Testis (tissue), 3 donors: Measurements from ENCODE around the gene TMEM185B. TPM values are rescaled to one million over a fixed set of nuclear protein-coding genes. Genes with fewer than 3 reads are reported as not detected.
"Not testable (repeated sequence)": the region's sequence is repeated elsewhere in the genome, so short reads cannot be mapped to it uniquely, and the experiment has no call there.

Experiments
- DNase-seq: peaks from one replicate; pipeline ENCODE4 v3.0.0-alpha.2; 2019
- H3K27ac ChIP-seq, 2 donors: fragments of 200-600 bp; sonication (generic); one replicate each; pipeline ENCODE4 v1.5.1; 2019
- H3K27me3 ChIP-seq: fragments of 200-600 bp; sonication (generic); one replicate; pipeline ENCODE4 v1.5.1; 2019
- H3K36me3 ChIP-seq: fragments of 200-600 bp; sonication (generic); one replicate; pipeline ENCODE4 v1.5.1; 2017; ENCODE audit warnings: low read depth; ENCODE audit errors: missing control alignments
- H3K4me1 ChIP-seq: fragments of 200-600 bp; sonication (generic); one replicate; pipeline ENCODE4 v1.5.1; 2019
- H3K4me3 ChIP-seq, 2 donors: fragments of 200-600 bp; sonication (generic); one replicate each; pipeline ENCODE4 v1.5.1; 2017 to 2019
- H3K9me3 ChIP-seq: fragments of 200-600 bp; sonication (generic); one replicate; pipeline ENCODE4 v1.5.1; 2017
- POLR2A ChIP-seq: fragments of 450-650 bp; IDR thresholded peaks from one replicate; pipeline ENCODE4 v1.6.1; 2017; ENCODE audit warnings: antibody characterized with exemption, mild to moderate bottlenecking, moderate library complexity
- WGBS, 2 donors: methylation state at CpG; one replicate each; pipeline ENCODE4 v1.1.5; 2018; 5-methylcytosine and 5-hydroxymethylcytosine counted together
- intact Hi-C: fragments of 100-400 bp; cut with DNase I; formaldehyde crosslinking; loops from one replicate; pipeline ENCODE4 v1.15.1; 2023; ENCODE audit warnings: low total_unique reads
- polyA plus RNA-seq: library from polyadenylated mRNA; stranded (reverse); fragments of 350-450 nt; fragmentation: Illumina TruSeq; extraction: RNeasy Lipid Tissue Mini Kit (QIAGEN cat#74804); gene quantifications from one replicate; pipeline ENCODE4 v1.2.3, GENCODE V29; 2014; ENCODE audit warnings: low read depth, low replicate concordance; ENCODE audit not compliant: insufficient read depth
- total RNA-seq, 2 donors: library from RNA; depleted of rRNA; stranded (reverse); fragments of >200 nt; gene quantifications; one replicate each; pipeline ENCODE4 v1.2.3, GENCODE V29; 2016
- TF ChIP-seq, protein P1 (sequence below), 3 experiments: fragments of 450-650 bp in 2 of 3; fragments of 200-600 bp in 1 of 3; sonication (generic) in 1 of 3; IDR thresholded peaks; one replicate each; pipeline ENCODE4 v1.5.1; 2016 to 2019; ENCODE audit warnings: antibody characterized with exemption in 3 of 3, mild to moderate bottlenecking in 2 of 3, moderate library complexity in 1 of 3

Gene TMEM185B
- total and polyA plus RNA-seq, 3 donors from 2014 or later, result 41.2 to 72.5 (median 63.4) TPM

DNA sequence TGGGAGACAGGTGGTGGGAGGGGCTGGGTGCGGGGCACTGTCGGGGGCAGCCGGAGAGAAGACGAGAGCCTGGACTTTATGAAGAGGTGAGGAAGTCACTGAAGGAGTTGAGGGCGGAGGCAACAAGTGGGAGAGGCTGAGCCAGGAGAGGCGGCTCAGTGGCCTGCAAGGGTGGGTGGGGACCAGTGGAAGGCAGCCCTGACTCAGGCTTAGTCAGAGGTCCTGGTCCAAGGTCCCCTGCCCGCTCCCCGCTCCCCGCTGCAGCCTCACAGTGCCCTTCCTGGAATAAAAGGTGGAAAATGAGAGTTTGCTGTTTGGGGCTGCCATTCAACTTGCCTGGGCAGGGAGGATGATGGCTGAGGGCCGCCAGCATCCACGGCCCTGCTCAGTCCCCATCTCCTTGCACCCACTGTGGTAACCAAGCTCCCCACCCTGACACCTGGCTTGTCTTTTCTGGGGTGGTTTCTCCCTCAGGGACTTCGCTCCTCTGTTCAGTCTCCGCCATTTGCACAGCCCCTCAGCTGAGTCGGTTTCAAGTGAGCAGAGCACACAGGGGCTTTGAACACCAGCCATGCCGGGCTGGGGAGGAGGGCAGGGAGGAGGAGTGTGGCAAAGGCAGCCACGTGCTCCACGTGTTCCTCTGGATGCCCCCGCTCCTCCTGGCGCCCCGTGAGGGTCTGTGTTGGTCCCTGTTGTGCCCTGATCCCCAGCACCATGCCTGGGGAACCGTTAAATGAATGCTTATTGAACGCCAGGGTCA is 15.7 kb upstream of the TMEM185B start:
- no peaks in the 10 kb centered on the region for H3K9me3 ChIP-seq
- intact Hi-C loops, result no loop called here
- peaks cover 5% of the 10 kb centered on the region for H3K4me1 ChIP-seq
- H3K27me3 ChIP-seq, result no peaks in the 10 kb centered on the region
- WGBS, 2 donors, result 73 to 90% methylated on average over 21 to 22 of the region's 22 CpGs
- H3K27ac ChIP-seq, result peak overlapping the region in 1 of 2 donors; percentile 35
- TF ChIP-seq, protein P1, sequence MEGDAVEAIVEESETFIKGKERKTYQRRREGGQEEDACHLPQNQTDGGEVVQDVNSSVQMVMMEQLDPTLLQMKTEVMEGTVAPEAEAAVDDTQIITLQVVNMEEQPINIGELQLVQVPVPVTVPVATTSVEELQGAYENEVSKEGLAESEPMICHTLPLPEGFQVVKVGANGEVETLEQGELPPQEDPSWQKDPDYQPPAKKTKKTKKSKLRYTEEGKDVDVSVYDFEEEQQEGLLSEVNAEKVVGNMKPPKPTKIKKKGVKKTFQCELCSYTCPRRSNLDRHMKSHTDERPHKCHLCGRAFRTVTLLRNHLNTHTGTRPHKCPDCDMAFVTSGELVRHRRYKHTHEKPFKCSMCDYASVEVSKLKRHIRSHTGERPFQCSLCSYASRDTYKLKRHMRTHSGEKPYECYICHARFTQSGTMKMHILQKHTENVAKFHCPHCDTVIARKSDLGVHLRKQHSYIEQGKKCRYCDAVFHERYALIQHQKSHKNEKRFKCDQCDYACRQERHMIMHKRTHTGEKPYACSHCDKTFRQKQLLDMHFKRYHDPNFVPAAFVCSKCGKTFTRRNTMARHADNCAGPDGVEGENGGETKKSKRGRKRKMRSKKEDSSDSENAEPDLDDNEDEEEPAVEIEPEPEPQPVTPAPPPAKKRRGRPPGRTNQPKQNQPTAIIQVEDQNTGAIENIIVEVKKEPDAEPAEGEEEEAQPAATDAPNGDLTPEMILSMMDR (IDR thresholded peaks at IDR 0.05), result no peak
- no peak for TF ChIP-seq POLR2A
- no peak overlapping the region for H3K4me3 ChIP-seq
- H3K36me3 ChIP-seq, result no peaks in the 10 kb centered on the region
- no peak for DNase-seq

DNA sequence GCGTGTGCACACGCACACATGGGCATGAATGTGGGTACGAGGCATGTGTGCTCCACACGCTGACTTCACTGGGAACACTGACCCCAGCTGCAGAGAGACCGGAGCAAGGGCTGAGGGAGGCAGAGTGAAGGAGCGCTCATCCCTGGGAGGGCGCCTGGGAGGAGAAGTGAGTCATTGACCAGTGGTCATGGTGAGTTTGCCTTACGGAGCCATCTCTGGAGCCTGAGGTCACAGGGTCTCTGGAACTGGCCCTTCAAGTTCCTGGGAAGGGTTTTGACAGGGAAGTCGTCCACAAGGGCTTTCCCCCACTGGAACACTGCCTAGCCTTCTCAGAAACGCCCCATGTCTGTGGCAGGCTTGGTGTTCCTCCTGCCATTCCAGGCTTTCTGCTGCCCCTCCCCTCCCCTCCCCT is 14.3 kb upstream of the TMEM185B start:
- Histone ChIP-seq H3K36me3 (no peaks in the 10 kb centered on the region), H3K4me3 (no peak overlapping the region), H3K9me3 (no peaks in the 10 kb centered on the region), H3K4me1 (peaks cover 5% of the 10 kb centered on the region), H3K27me3 (no peaks in the 10 kb centered on the region), H3K27ac (no peak overlapping the region)
- no peak for TF ChIP-seq POLR2A
- TF ChIP-seq, protein P1 (IDR thresholded peaks at IDR 0.05), result no peak
- DNase-seq, result no peak
- WGBS, 2 donors, result 85 to 87% methylated on average over 10 of the region's 10 CpGs
- intact Hi-C loops, result no loop called here

- Histone ChIP-seq H3K4me3 (no peak overlapping the region), H3K27ac (no peak overlapping the region), H3K36me3 (no peaks in the 10 kb centered on the region), H3K9me3 (no peaks in the 10 kb centered on the region), H3K27me3 (no peaks in the 10 kb centered on the region), H3K4me1 (peaks cover 8% of the 10 kb centered on the region)
- intact Hi-C loops, result no loop called here
- TF ChIP-seq, protein P1 (IDR thresholded peaks at IDR 0.05), result no peak
- no peak for TF ChIP-seq POLR2A
- WGBS, 2 donors, result 75 to 94% methylated on average over 3 to 5 of the region's 5 CpGs
- no peak for DNase-seq
These were observed 13.6 kb upstream of the TMEM185B start for GRCh38 chr2:120236791-120237190.

GRCh38 chr2:120236316-120236715 is 13.1 kb upstream of the TMEM185B start:
- intact Hi-C loops, result no loop called here
- peaks cover 11% of the 10 kb centered on the region for H3K4me1 ChIP-seq
- H3K27me3 ChIP-seq, result no peaks in the 10 kb centered on the region
- no peak overlapping the region for H3K4me3 ChIP-seq
- TF ChIP-seq POLR2A, result no peak
- TF ChIP-seq, protein P1 (IDR thresholded peaks at IDR 0.05), result no peak
- H3K27ac ChIP-seq, result no peak overlapping the region
- DNase-seq, result no peak
- no peaks in the 10 kb centered on the region for H3K9me3 ChIP-seq
- 76 to 83% methylated on average over 3 to 10 of the region's 10 CpGs for WGBS, 2 donors
- H3K36me3 ChIP-seq, result no peaks in the 10 kb centered on the region

DNA sequence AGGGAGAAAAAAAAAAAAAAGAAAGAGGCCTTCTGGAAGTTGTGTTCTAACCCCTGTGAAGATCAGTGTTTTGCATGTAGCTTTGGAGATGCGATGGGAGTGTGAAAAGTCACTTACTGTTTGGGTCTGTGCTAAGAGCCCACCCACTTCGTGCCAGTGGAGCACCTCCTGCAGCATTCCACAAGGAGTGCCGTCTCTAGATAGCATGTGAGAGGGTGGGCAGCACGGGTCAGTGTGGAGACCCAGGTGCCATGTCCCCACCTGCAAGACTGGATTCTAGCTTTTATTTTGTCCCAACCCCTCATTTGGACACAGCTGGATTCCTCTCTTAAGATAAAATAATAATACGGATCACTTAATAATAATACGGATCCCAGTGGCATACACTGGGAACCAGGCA is 12.5 kb upstream of the TMEM185B start:
- DNase-seq, result no peak
- intact Hi-C loops, result no loop called here
- Histone ChIP-seq H3K36me3 (no peaks in the 10 kb centered on the region), H3K4me1 (peaks cover 11% of the 10 kb centered on the region), H3K27me3 (no peaks in the 10 kb centered on the region), H3K9me3 (no peaks in the 10 kb centered on the region), H3K4me3 (no peak overlapping the region), H3K27ac (no peak overlapping the region)
- TF ChIP-seq, protein P1 (IDR thresholded peaks at IDR 0.05), result no peak
- no peak for TF ChIP-seq POLR2A
- WGBS, 2 donors, result 87 to 97% methylated on average over 6 of the region's 6 CpGs

DNA sequence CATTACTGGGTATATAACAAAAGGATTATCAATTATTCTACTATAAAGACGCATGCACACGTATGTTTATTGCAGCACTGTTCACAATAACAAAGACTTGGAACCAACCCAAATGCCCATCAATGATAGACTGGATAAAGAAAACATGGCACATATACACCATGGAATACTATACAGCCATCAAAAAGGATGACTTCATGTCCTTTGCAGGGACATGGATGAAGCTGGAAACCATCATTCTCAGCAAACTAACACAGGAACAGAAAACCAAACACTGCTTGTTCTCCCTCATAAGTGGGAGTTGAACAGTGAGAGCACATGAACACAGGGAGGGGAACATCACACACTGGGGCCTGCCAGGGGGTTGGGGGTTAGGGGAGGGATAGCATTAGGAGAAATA is 12.0 kb upstream of the TMEM185B start:
- intact Hi-C loops, H3K27ac ChIP-seq, H3K9me3 ChIP-seq, H3K4me3 ChIP-seq, H3K27me3 ChIP-seq, DNase-seq, H3K36me3 ChIP-seq: not testable (repeated sequence)
- 96 to 100% methylated on average over 2 of the region's 2 CpGs for WGBS, 2 donors
- peaks cover 11% of the 10 kb centered on the region for H3K4me1 ChIP-seq
